CD8-positive, alpha-beta memory T cell (primary cell): ENCODE data around the gene JADE2. TPM values are rescaled to one million over a fixed set of nuclear protein-coding genes. Genes with fewer than 3 reads are reported as not detected.
"Not testable (repeated sequence)": the region's sequence is repeated elsewhere in the genome, so short reads cannot be mapped to it uniquely, and the experiment has no call there.

Experiments
- CTCF ChIA-PET: fragments of 350-600 bp; sonication (Branson Sonifier 250); formaldehyde crosslinking; loops from one replicate; lab custom pipeline; 2021; ENCODE audit warnings: antibody characterized with exemption; lab: Charles Lee
- POLR2A ChIA-PET: fragments of 350-600 bp; sonication (Branson Sonifier 250); formaldehyde crosslinking; loops from one replicate; lab custom pipeline; 2021; ENCODE audit warnings: antibody characterized with exemption; lab: Charles Lee
- DNase-seq, 5 donors: peaks; one replicate each; pipeline versions ENCODE4 v3.0.0 to v3.0.0-alpha.2; 2020 to 2022; ENCODE audit warnings: mixed read lengths in 1 of 5
- H3K27ac ChIP-seq: one replicate; pipeline ENCODE4 v1.7.0; 2013; ENCODE audit warnings: low read depth, mild to moderate bottlenecking, low read length, moderate library complexity
- H3K27me3 ChIP-seq: 2 replicates; pipeline ENCODE4 v1.7.0; 2013; ENCODE audit warnings: low read length, mild to moderate bottlenecking; ENCODE audit not compliant: insufficient read depth, poor library complexity, severe bottlenecking
- H3K36me3 ChIP-seq: 2 replicates; pipeline ENCODE4 v1.7.0; 2013; ENCODE audit warnings: mild to moderate bottlenecking, low read length, moderate library complexity; ENCODE audit not compliant: insufficient read depth
- H3K4me1 ChIP-seq: 2 replicates; pipeline ENCODE4 v1.7.0; 2013; ENCODE audit warnings: mild to moderate bottlenecking, low read length, moderate library complexity; ENCODE audit not compliant: insufficient read depth
- H3K4me3 ChIP-seq: 2 replicates; pipeline ENCODE4 v1.7.0; 2013; ENCODE audit warnings: mild to moderate bottlenecking, low read length
- H3K9me3 ChIP-seq: 2 replicates; pipeline ENCODE4 v1.7.0; 2013; ENCODE audit warnings: mild to moderate bottlenecking, low read length
- H3K27ac Mint-ChIP-seq, 8 donors: one replicate each; pipeline ENCODE4 v1.8.0; 2020 to 2021; ENCODE audit warnings: mixed read lengths in 8 of 8, mild to moderate bottlenecking in 6 of 8, inconsistent platforms in 3 of 8, moderate library complexity in 3 of 8
- H3K27me3 Mint-ChIP-seq, 2 donors: one replicate each; pipeline ENCODE4 v1.8.0; 2020 to 2021; ENCODE audit warnings: mixed read lengths in 2 of 2, mild to moderate bottlenecking in 1 of 2, moderate library complexity in 1 of 2
- H3K36me3 Mint-ChIP-seq, 3 donors: one replicate each; pipeline ENCODE4 v1.8.0; 2020 to 2021; ENCODE audit warnings: mixed read lengths in 3 of 3, inconsistent platforms in 1 of 3, mild to moderate bottlenecking in 1 of 3
- H3K4me1 Mint-ChIP-seq, 3 donors: one replicate each; pipeline ENCODE4 v1.8.0; 2020 to 2021; ENCODE audit warnings: mixed read lengths in 3 of 3, inconsistent platforms in 1 of 3, mild to moderate bottlenecking in 1 of 3
- H3K4me3 Mint-ChIP-seq, 7 donors: one replicate each; pipeline ENCODE4 v1.8.0; 2020 to 2021; ENCODE audit warnings: mixed read lengths in 7 of 7, mild to moderate bottlenecking in 6 of 7, moderate library complexity in 4 of 7, inconsistent platforms in 2 of 7
- H3K9me3 Mint-ChIP-seq, 5 donors: one replicate each; pipeline ENCODE4 v1.8.0; 2020 to 2022; ENCODE audit warnings: mixed read lengths in 5 of 5, mild to moderate bottlenecking in 3 of 5, moderate library complexity in 2 of 5, inconsistent platforms in 1 of 5
- polyA plus RNA-seq: library from polyadenylated mRNA; unstranded; fragments of 300-500 nt; fragmentation: Illumina TruSeq; gene quantifications from one replicate; pipeline ENCODE4 v1.2.3, GENCODE V29; 2021
- total RNA-seq, 2 experiments: library from RNA; stranded (reverse); gene quantifications; one replicate each; pipeline ENCODE4 v1.2.3, GENCODE V29; 2021

Gene JADE2
- total and polyA plus RNA-seq, 3 experiments from 2014 or later = 47.1 to 107 (median 105) TPM

- peak overlapping the region; percentile 55 for H3K27ac ChIP-seq
- Mint-ChIP-seq H3K4me1 (peaks cover 45 to 69% (median 53%) of the 10 kb centered on the region in 3 donors), H3K36me3 (peaks cover 0 to 75% (median 7%) of the 10 kb centered on the region in 3 donors), H3K9me3 (no peaks in the 10 kb centered on the region), H3K27ac (peak overlapping the region; percentile 84 to 98 (median 96)), H3K4me3 (peak overlapping the region in 5 of 7 donors; percentile 46 to 73 (median 57)), H3K27me3 (peaks cover 0 to 1% of the 10 kb centered on the region in 2 donors)
- ChIA-PET CTCF (interaction anchor here (1.1 to 2.2 kb wide), 5 partner anchors 12 to 253 kb away, joined by 3 to 12 read pairs (median 5); partner anchors contain the start of gene CDKN2AIPNL), POLR2A (interaction anchor here (0.7 to 1.3 kb wide), 4 partner anchors 27 to 184 kb away, joined by 3 to 6 read pairs (median 4); partner anchors contain the start of genes CDKN2AIPNL and UBE2B)
- no peaks in the 10 kb centered on the region for H3K9me3 ChIP-seq
- peaks cover 35% of the 10 kb centered on the region for H3K4me1 ChIP-seq
- peak in 1 of 5 donors; percentile 21 for DNase-seq
- peaks cover 52% of the 10 kb centered on the region for H3K36me3 ChIP-seq
- no peaks in the 10 kb centered on the region for H3K27me3 ChIP-seq
- peak overlapping the region; percentile 18 for H3K4me3 ChIP-seq
These were observed 29.9 kb downstream of the JADE2 start for GRCh38 chr5:134555223-134555889.

GRCh38 chr5:134555890-134556311 is 30.4 kb downstream of the JADE2 start:
- Mint-ChIP-seq H3K4me3 (peak overlapping the region; percentile 0 to 73 (median 53)), H3K36me3 (peaks cover 0 to 75% (median 7%) of the 10 kb centered on the region in 3 donors), H3K27ac (peak overlapping the region; percentile 84 to 98 (median 96)), H3K9me3 (no peaks in the 10 kb centered on the region), H3K27me3 (peaks cover 0 to 1% of the 10 kb centered on the region in 2 donors), H3K4me1 (peaks cover 40 to 68% (median 48%) of the 10 kb centered on the region in 3 donors)
- DNase-seq = peak; percentile 77 to 90 (median 79)
- H3K4me3 ChIP-seq = peak overlapping the region; percentile 18
- peak overlapping the region; percentile 55 for H3K27ac ChIP-seq
- no peaks in the 10 kb centered on the region for H3K9me3 ChIP-seq
- no peaks in the 10 kb centered on the region for H3K27me3 ChIP-seq
- ChIA-PET POLR2A (interaction anchor here (1.1 to 1.3 kb wide), 3 partner anchors 31 to 184 kb away, joined by 3 to 6 read pairs (median 4); partner anchors contain the start of genes CDKN2AIPNL and UBE2B), CTCF (interaction anchor here (1.3 to 2.2 kb wide), 4 partner anchors 11 to 145 kb away, joined by 4 to 12 read pairs (median 5); partner anchors contain the start of gene CDKN2AIPNL)
- peaks cover 57% of the 10 kb centered on the region for H3K36me3 ChIP-seq
- peaks cover 35% of the 10 kb centered on the region for H3K4me1 ChIP-seq

GRCh38 chr5:134556588-134556987 is 31.1 kb downstream of the JADE2 start:
- not testable (repeated sequence) for H3K27me3 ChIP-seq, H3K27ac ChIP-seq, DNase-seq, H3K4me3 ChIP-seq, H3K9me3 ChIP-seq, H3K9me3 Mint-ChIP-seq, H3K27me3 Mint-ChIP-seq
- POLR2A ChIA-PET = interaction anchor here (0.7 to 1.3 kb wide), 4 partner anchors 32 to 185 kb away, joined by 3 to 6 read pairs (median 4); partner anchors contain the start of genes CDKN2AIPNL and UBE2B
- CTCF ChIA-PET = interaction anchor here (1.3 kb wide), 1 partner anchor 21 kb away, joined by 4 read pairs; no protein-coding TSS in a partner anchor
- H3K4me1 Mint-ChIP-seq = peaks cover 40 to 71% (median 44%) of the 10 kb centered on the region in 3 donors
- Histone ChIP-seq H3K36me3 (peaks cover 64% of the 10 kb centered on the region), H3K4me1 (peaks cover 35% of the 10 kb centered on the region)
- peak overlapping the region in 7 of 8 donors; percentile 44 to 94 (median 90) for H3K27ac Mint-ChIP-seq
- H3K36me3 Mint-ChIP-seq = peaks cover 0 to 80% (median 10%) of the 10 kb centered on the region in 3 donors
- H3K4me3 Mint-ChIP-seq = peak overlapping the region in 4 of 7 donors; percentile 4 to 82 (median 22)

- Mint-ChIP-seq H3K4me1 (peaks cover 36 to 67% (median 41%) of the 10 kb centered on the region in 3 donors), H3K27me3 (no peaks in the 10 kb centered on the region), H3K27ac (peak overlapping the region in 7 of 8 donors; percentile 44 to 94 (median 90)), H3K9me3 (no peaks in the 10 kb centered on the region), H3K4me3 (peak overlapping the region in 4 of 7 donors; percentile 4 to 82 (median 20)), H3K36me3 (peaks cover 0 to 80% (median 11%) of the 10 kb centered on the region in 3 donors)
- Histone ChIP-seq H3K27ac (no peak overlapping the region), H3K36me3 (peaks cover 64% of the 10 kb centered on the region), H3K4me1 (peaks cover 35% of the 10 kb centered on the region), H3K9me3 (no peaks in the 10 kb centered on the region), H3K27me3 (no peaks in the 10 kb centered on the region), H3K4me3 (no peak overlapping the region)
- POLR2A ChIA-PET = interaction anchor here (0.7 to 0.9 kb wide), 2 partner anchors 32 to 50 kb away, joined by 3 to 6 read pairs; no protein-coding TSS in a partner anchor
- CTCF ChIA-PET = interaction anchor here (1.3 kb wide), 1 partner anchor 21 kb away, joined by 4 read pairs; no protein-coding TSS in a partner anchor
- DNase-seq = no peak
These were observed 31.5 kb downstream of the JADE2 start for GRCh38 chr5:134556994-134557393.

GRCh38 chr5:134559672-134560071 is 34.2 kb downstream of the JADE2 start:
- CTCF ChIA-PET = interaction anchor here (0.8 to 1.5 kb wide), 3 partner anchors 11 to 345 kb away, joined by 3 read pairs; partner anchors contain the start of gene PCBD2
- H3K4me3 Mint-ChIP-seq = no peak overlapping the region

GRCh38 chr5:134560698-134561097 is 35.2 kb downstream of the JADE2 start:
- no peak for DNase-seq
- no peak overlapping the region for H3K27ac ChIP-seq
- no peaks in the 10 kb centered on the region for H3K9me3 ChIP-seq
- no peaks in the 10 kb centered on the region for H3K9me3 Mint-ChIP-seq
- H3K4me1 ChIP-seq = peaks cover 12% of the 10 kb centered on the region
- no peaks in the 10 kb centered on the region for H3K27me3 ChIP-seq
- no peak overlapping the region for H3K4me3 ChIP-seq
- peaks cover 0 to 82% (median 17%) of the 10 kb centered on the region in 3 donors for H3K36me3 Mint-ChIP-seq
- no peaks in the 10 kb centered on the region for H3K27me3 Mint-ChIP-seq
- peaks cover 82% of the 10 kb centered on the region for H3K36me3 ChIP-seq
- H3K4me1 Mint-ChIP-seq = peaks cover 15 to 41% (median 22%) of the 10 kb centered on the region in 3 donors
- ChIA-PET CTCF (interaction anchor here (0.8 to 1.5 kb wide), 2 partner anchors 193 to 344 kb away, joined by 3 read pairs; partner anchors contain the start of gene PCBD2), POLR2A (interaction anchor here (1.4 kb wide), 1 partner anchor 35 kb away, joined by 4 read pairs; no protein-coding TSS in a partner anchor)
- no peak overlapping the region for H3K4me3 Mint-ChIP-seq
- H3K27ac Mint-ChIP-seq = peak overlapping the region in 4 of 8 donors; percentile 1 to 70 (median 22)

More at GRCh38 chr5:134559672-134560071, 34.2 kb downstream of the JADE2 start:
- no peak for DNase-seq
- Mint-ChIP-seq H3K27me3 (no peaks in the 10 kb centered on the region), H3K9me3 (no peaks in the 10 kb centered on the region), H3K27ac (peak overlapping the region in 5 of 8 donors; percentile 36 to 89 (median 44)), H3K36me3 (peaks cover 0 to 80% (median 17%) of the 10 kb centered on the region in 3 donors), H3K4me1 (peaks cover 24 to 51% (median 32%) of the 10 kb centered on the region in 3 donors)
- no peak overlapping the region for H3K4me3 ChIP-seq
- H3K36me3 ChIP-seq = peaks cover 73% of the 10 kb centered on the region
- POLR2A ChIA-PET = interaction anchor here (1.4 kb wide), 1 partner anchor 34 kb away, joined by 4 read pairs; no protein-coding TSS in a partner anchor
- no peaks in the 10 kb centered on the region for H3K9me3 ChIP-seq
- H3K27ac ChIP-seq = no peak overlapping the region
- peaks cover 23% of the 10 kb centered on the region for H3K4me1 ChIP-seq
- no peaks in the 10 kb centered on the region for H3K27me3 ChIP-seq

- Histone ChIP-seq H3K9me3 (no peaks in the 10 kb centered on the region), H3K27me3 (no peaks in the 10 kb centered on the region), H3K27ac (no peak overlapping the region), H3K4me3 (no peak overlapping the region), H3K36me3 (peaks cover 83% of the 10 kb centered on the region), H3K4me1 (peaks cover under 1% of the 10 kb centered on the region)
- H3K27me3 Mint-ChIP-seq = no peaks in the 10 kb centered on the region
- no peak for DNase-seq
- no peaks in the 10 kb centered on the region for H3K9me3 Mint-ChIP-seq
- peak overlapping the region in 2 of 8 donors; percentile 7 to 86 for H3K27ac Mint-ChIP-seq
- ChIA-PET CTCF (interaction anchor here (1.3 kb wide), 1 partner anchor 34 kb away, joined by 4 read pairs; no protein-coding TSS in a partner anchor), POLR2A (no interaction called here)
- peaks cover 7 to 31% (median 10%) of the 10 kb centered on the region in 3 donors for H3K4me1 Mint-ChIP-seq
- H3K4me3 Mint-ChIP-seq = no peak overlapping the region
- H3K36me3 Mint-ChIP-seq = peaks cover 0 to 86% (median 14%) of the 10 kb centered on the region in 3 donors
These were observed 36.4 kb downstream of the JADE2 start for GRCh38 chr5:134561871-134562296.
